ENCODE measurements around the gene PLEKHA3. TPM values are rescaled to one million over a fixed set of nuclear protein-coding genes. Genes with fewer than 3 reads are reported as not detected.

The PLEKHA3 gene
- total RNA-seq, 3 donors from 2014 or later (not counting 1 experiment from before 2014, with no cell fraction given), result 22.6 to 39.1 (median 34.5) TPM

GRCh38 chr2:178542569-178542968 is 62.3 kb downstream of the PLEKHA3 start:
- no peaks in the 10 kb centered on the region for H3K9me3 Mint-ChIP-seq
- intact Hi-C loops (cut with micrococcal nuclease), result no loop called here
- H3K27ac Mint-ChIP-seq, result no peak overlapping the region
- H3K4me1 Mint-ChIP-seq, result peaks cover 0 to 6% of the 10 kb centered on the region in 2 donors
- no peaks in the 10 kb centered on the region for H3K27me3 Mint-ChIP-seq (ENCODE audit: low read depth in 2 of 2)
- H3K27me3 ChIP-seq (ENCODE audit: control insufficient read depth, insufficient read depth, low read length), result no peaks in the 10 kb centered on the region
- no peak overlapping the region for H3K27ac ChIP-seq (ENCODE audit: low read length)
- no peak for ATAC-seq
- TF ChIP-seq CTCF (IDR thresholded peaks at IDR 0.05), result no peak
- DNase-seq, result no peak
- 89% methylated on average over 5 of the region's 5 CpGs for WGBS (ENCODE audit: insufficient coverage)
- no peaks in the 10 kb centered on the region for H3K9me3 ChIP-seq (ENCODE audit: control insufficient read depth, insufficient read depth, low read length)
- no peak overlapping the region for H3K4me3 Mint-ChIP-seq
- peaks cover 9% of the 10 kb centered on the region for H3K36me3 Mint-ChIP-seq
- no peak overlapping the region for H3K4me3 ChIP-seq (ENCODE audit: low read length)
- H3K36me3 ChIP-seq (ENCODE audit: control insufficient read depth, insufficient read depth, low read length), result peaks cover 22% of the 10 kb centered on the region
- H3K4me1 ChIP-seq (ENCODE audit: control insufficient read depth, insufficient read depth, low read length), result no peaks in the 10 kb centered on the region

GRCh38 chr2:178550352-178550751 is 70.1 kb downstream of the PLEKHA3 start:
- Mint-ChIP-seq H3K36me3 (peaks cover 18% of the 10 kb centered on the region), H3K27me3 (ENCODE audit: low read depth in 2 of 2) (no peaks in the 10 kb centered on the region), H3K4me1 (peaks cover 0 to 5% of the 10 kb centered on the region in 2 donors), H3K27ac (no peak overlapping the region), H3K4me3 (no peak overlapping the region), H3K9me3 (no peaks in the 10 kb centered on the region)
- Histone ChIP-seq H3K4me1 (ENCODE audit: control insufficient read depth, insufficient read depth, low read length) (no peaks in the 10 kb centered on the region), H3K4me3 (ENCODE audit: low read length) (no peak overlapping the region), H3K9me3 (ENCODE audit: control insufficient read depth, insufficient read depth, low read length) (no peaks in the 10 kb centered on the region), H3K36me3 (ENCODE audit: control insufficient read depth, insufficient read depth, low read length) (peaks cover 6% of the 10 kb centered on the region), H3K27me3 (ENCODE audit: control insufficient read depth, insufficient read depth, low read length) (no peaks in the 10 kb centered on the region), H3K27ac (ENCODE audit: low read length) (no peak overlapping the region)
- WGBS (ENCODE audit: insufficient coverage), result no CpG with 5 or more reads among the region's 2 CpGs
- intact Hi-C loops (cut with micrococcal nuclease), result no loop called here
- DNase-seq (no peak), ATAC-seq (no peak)
- TF ChIP-seq CTCF (IDR thresholded peaks at IDR 0.05), result no peak

GRCh38 chr2:178553047-178553446 is 72.8 kb downstream of the PLEKHA3 start:
- Mint-ChIP-seq H3K4me3 (no peak overlapping the region), H3K4me1 (peaks cover 0 to 5% of the 10 kb centered on the region in 2 donors), H3K9me3 (no peaks in the 10 kb centered on the region), H3K27me3 (ENCODE audit: low read depth in 2 of 2) (no peaks in the 10 kb centered on the region), H3K36me3 (peaks cover 3% of the 10 kb centered on the region), H3K27ac (no peak overlapping the region)
- Histone ChIP-seq H3K27ac (ENCODE audit: low read length) (no peak overlapping the region), H3K4me1 (ENCODE audit: control insufficient read depth, insufficient read depth, low read length) (no peaks in the 10 kb centered on the region), H3K36me3 (ENCODE audit: control insufficient read depth, insufficient read depth, low read length) (peaks cover 5% of the 10 kb centered on the region), H3K27me3 (ENCODE audit: control insufficient read depth, insufficient read depth, low read length) (no peaks in the 10 kb centered on the region), H3K4me3 (ENCODE audit: low read length) (no peak overlapping the region), H3K9me3 (ENCODE audit: control insufficient read depth, insufficient read depth, low read length) (no peaks in the 10 kb centered on the region)
- TF ChIP-seq CTCF (IDR thresholded peaks at IDR 0.05), result no peak
- 100% methylated on average over 1 of the region's 2 CpGs for WGBS (ENCODE audit: insufficient coverage)
- intact Hi-C loops (cut with micrococcal nuclease), result no loop called here
- ATAC-seq (no peak), DNase-seq (no peak)

Other genes starting within 250 kb of the PLEKHA3 start
- gene PRKRA, start 29.3 kb upstream of the PLEKHA3 start, total RNA-seq, result 10 to 100 TPM; 42.1 to 48.3 (median 44.0) TPM
- 1 to 10 TPM; 1.3 to 2.7 (median 2.5) TPM for gene PJVK, start 29.1 kb upstream of the PLEKHA3 start, total RNA-seq
- 1 to 10 TPM; 1.1 to 1.3 (median 1.1) TPM for gene FKBP7, start 1.9 kb upstream of the PLEKHA3 start, total RNA-seq